Measurements from ENCODE around the gene ETV2.

Gene ETV2

DNA sequence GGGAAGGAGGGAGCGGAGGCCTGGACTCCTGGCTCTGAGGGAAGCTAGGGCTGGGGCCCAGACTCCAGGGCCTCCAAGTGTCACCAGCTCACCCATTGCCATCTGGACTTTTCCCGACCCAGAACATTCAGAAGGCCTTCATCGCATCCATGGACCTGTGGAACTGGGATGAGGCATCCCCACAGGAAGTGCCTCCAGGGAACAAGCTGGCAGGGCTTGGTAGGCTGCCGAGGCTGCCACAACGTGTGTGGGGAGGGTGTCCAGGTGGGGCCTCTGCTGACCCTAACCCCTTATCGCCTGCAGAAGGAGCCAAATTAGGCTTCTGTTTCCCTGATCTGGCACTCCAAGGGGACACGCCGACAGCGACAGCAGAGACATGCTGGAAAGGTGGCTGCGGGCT, 767 bp downstream of the ETV2 start:
- peak overlapping the region; percentile 81; the same call in 1 of the 2 replicates for H3K4me3 ChIP-seq (ENCODE audit: low read length)
- H3K36me3 ChIP-seq (ENCODE audit: control insufficient read depth, low read length) = peaks cover 10% of the 10 kb centered on the region
- H3K9me2 ChIP-seq (replicated peaks; ENCODE audit: control insufficient read depth, low read length) = no peaks in the 10 kb centered on the region
- no peaks in the 10 kb centered on the region for H3K27me3 ChIP-seq (ENCODE audit: control insufficient read depth, low read length)
- no peaks in the 10 kb centered on the region for H3K9me3 ChIP-seq (ENCODE audit: control insufficient read depth, insufficient read depth, low read length)
- no peak overlapping the region for H3K27ac ChIP-seq (ENCODE audit: low read depth, low read length)
- no peaks in the 10 kb centered on the region for H3K79me2 ChIP-seq (ENCODE audit: control insufficient read depth, low read length)
- TF ChIP-seq, protein P1, sequence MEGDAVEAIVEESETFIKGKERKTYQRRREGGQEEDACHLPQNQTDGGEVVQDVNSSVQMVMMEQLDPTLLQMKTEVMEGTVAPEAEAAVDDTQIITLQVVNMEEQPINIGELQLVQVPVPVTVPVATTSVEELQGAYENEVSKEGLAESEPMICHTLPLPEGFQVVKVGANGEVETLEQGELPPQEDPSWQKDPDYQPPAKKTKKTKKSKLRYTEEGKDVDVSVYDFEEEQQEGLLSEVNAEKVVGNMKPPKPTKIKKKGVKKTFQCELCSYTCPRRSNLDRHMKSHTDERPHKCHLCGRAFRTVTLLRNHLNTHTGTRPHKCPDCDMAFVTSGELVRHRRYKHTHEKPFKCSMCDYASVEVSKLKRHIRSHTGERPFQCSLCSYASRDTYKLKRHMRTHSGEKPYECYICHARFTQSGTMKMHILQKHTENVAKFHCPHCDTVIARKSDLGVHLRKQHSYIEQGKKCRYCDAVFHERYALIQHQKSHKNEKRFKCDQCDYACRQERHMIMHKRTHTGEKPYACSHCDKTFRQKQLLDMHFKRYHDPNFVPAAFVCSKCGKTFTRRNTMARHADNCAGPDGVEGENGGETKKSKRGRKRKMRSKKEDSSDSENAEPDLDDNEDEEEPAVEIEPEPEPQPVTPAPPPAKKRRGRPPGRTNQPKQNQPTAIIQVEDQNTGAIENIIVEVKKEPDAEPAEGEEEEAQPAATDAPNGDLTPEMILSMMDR (IDR thresholded peaks at IDR 0.05; ENCODE audit: low read depth, low read length, poor library complexity, severe bottlenecking) = no peak
- no peak for TF ChIP-seq EZH2phosphoT487 (IDR thresholded peaks at IDR 0.05; ENCODE audit: borderline replicate concordance, low read length)
- H4K20me1 ChIP-seq (ENCODE audit: control insufficient read depth, insufficient read depth, low read depth, low read length) = no peaks in the 10 kb centered on the region
- H3K4me2 ChIP-seq (ENCODE audit: low read length) = peak overlapping the region; percentile 92
- H3K4me1 ChIP-seq (ENCODE audit: control insufficient read depth, low read length) = peaks cover 45% of the 10 kb centered on the region
- H3F3A ChIP-seq (ENCODE audit: control insufficient read depth, insufficient read depth) = peaks cover 13% of the 10 kb centered on the region

DNA sequence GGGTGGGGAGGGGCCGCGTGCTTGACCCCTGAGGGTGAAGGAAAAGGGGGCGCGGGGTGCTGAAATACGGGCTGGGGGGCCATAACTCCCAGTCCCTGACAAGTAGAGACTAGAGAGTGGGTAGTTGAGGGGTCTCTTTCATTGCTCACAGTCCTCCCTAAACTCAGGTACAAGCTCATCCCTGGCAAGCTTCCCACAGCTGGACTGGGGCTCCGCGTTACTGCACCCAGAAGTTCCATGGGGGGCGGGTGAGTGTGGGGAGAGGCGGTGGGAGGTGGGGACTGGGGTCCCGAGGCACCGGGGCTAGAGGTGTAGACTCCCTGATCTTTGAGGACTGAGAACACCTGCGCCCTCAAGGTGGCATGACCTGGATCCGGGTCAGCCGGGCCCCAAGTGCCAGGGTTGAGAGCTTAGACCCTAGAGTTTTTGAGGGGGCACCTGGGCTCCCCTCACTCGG, 1.3 kb downstream of the ETV2 start:
- Histone ChIP-seq H3K9me2 (replicated peaks; ENCODE audit: control insufficient read depth, low read length) (no peaks in the 10 kb centered on the region), H3K9me3 (ENCODE audit: control insufficient read depth, insufficient read depth, low read length) (no peaks in the 10 kb centered on the region), H3K4me1 (ENCODE audit: control insufficient read depth, low read length) (peaks cover 49% of the 10 kb centered on the region), H3K4me3 (ENCODE audit: low read length) (peak overlapping the region; percentile 81), H3K79me2 (ENCODE audit: control insufficient read depth, low read length) (no peaks in the 10 kb centered on the region), H3K27ac (ENCODE audit: low read depth, low read length) (no peak overlapping the region), H3K27me3 (ENCODE audit: control insufficient read depth, low read length) (no peaks in the 10 kb centered on the region), H3F3A (ENCODE audit: control insufficient read depth, insufficient read depth) (peaks cover 13% of the 10 kb centered on the region), H4K20me1 (ENCODE audit: control insufficient read depth, insufficient read depth, low read depth, low read length) (no peaks in the 10 kb centered on the region), H3K36me3 (ENCODE audit: control insufficient read depth, low read length) (peaks cover 5% of the 10 kb centered on the region), H3K4me2 (ENCODE audit: low read length) (peak overlapping the region; percentile 92)
- TF ChIP-seq, protein P1 (IDR thresholded peaks at IDR 0.05; ENCODE audit: low read depth, low read length, poor library complexity, severe bottlenecking) = no peak
- TF ChIP-seq EZH2phosphoT487 (IDR thresholded peaks at IDR 0.05; ENCODE audit: borderline replicate concordance, low read length) = no peak

DNA sequence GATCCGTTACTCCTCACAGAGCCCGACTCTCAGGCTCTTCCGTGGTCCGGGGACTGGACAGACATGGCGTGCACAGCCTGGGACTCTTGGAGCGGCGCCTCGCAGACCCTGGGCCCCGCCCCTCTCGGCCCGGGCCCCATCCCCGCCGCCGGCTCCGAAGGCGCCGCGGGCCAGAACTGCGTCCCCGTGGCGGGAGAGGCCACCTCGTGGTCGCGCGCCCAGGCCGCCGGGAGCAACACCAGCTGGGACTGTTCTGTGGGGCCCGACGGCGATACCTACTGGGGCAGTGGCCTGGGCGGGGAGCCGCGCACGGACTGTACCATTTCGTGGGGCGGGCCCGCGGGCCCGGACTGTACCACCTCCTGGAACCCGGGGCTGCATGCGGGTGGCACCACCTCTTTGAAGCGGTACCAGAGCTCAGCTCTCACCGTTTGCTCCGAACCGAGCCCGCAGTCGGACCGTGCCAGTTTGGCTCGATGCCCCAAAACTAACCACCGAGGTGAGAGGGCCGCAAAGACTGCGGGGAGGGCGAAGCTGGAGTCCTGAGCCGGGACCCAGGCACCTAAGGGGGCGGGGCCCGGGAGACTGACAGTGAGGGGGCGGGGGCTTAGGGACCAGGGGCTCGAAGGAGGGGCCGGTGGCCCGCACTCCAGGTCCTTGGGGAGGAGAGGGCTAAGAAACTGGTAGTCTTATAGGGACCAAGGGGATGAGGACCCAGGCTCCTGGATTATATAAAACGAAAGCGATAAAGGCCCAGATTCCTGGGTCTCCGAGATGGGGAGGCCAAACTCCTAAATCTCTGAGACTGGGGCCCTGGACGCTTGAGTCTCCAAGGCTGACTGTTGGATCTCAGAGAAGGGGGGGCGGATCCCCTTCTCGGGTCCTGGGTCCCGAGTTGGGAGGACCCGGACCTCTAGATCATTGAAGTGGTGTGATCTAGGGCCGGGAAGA, 2.0 kb downstream of the ETV2 start:
- Histone ChIP-seq H3K4me1 (ENCODE audit: control insufficient read depth, low read length) (peaks cover 49% of the 10 kb centered on the region), H3K27ac (ENCODE audit: low read depth, low read length) (peak overlapping the region; percentile 34), H3K9me3 (ENCODE audit: control insufficient read depth, insufficient read depth, low read length) (no peaks in the 10 kb centered on the region), H3F3A (ENCODE audit: control insufficient read depth, insufficient read depth) (peaks cover 13% of the 10 kb centered on the region), H3K79me2 (ENCODE audit: control insufficient read depth, low read length) (peaks cover 4% of the 10 kb centered on the region), H3K36me3 (ENCODE audit: control insufficient read depth, low read length) (peaks cover 3% of the 10 kb centered on the region), H3K4me2 (ENCODE audit: low read length) (peak overlapping the region; percentile 92), H3K27me3 (ENCODE audit: control insufficient read depth, low read length) (no peaks in the 10 kb centered on the region), H3K4me3 (ENCODE audit: low read length) (peak overlapping the region; percentile 81), H4K20me1 (ENCODE audit: control insufficient read depth, insufficient read depth, low read depth, low read length) (no peaks in the 10 kb centered on the region), H3K9me2 (replicated peaks; ENCODE audit: control insufficient read depth, low read length) (no peaks in the 10 kb centered on the region)
- TF ChIP-seq EZH2phosphoT487 (IDR thresholded peaks at IDR 0.05; ENCODE audit: borderline replicate concordance, low read length) = no peak
- TF ChIP-seq, protein P1 (IDR thresholded peaks at IDR 0.05; ENCODE audit: low read depth, low read length, poor library complexity, severe bottlenecking) = no peak
